HUES64 (cell line): ENCODE measurements around the gene SELL.
"Not testable (repeated sequence)": the region's sequence is repeated elsewhere in the genome, so short reads cannot be mapped to it uniquely, and the experiment has no call there.

Source experiments
- H3K27ac ChIP-seq: 2 replicates; pipeline ENCODE4 v1.7.0; 2013; ENCODE audit warnings: low read depth, low read length, inconsistent platforms
- H3K27me3 ChIP-seq: 2 replicates; pipeline ENCODE4 v1.6.1; 2013; ENCODE audit warnings: mild to moderate bottlenecking, low read length; ENCODE audit not compliant: insufficient read depth
- H3K36me3 ChIP-seq: 2 replicates; pipeline ENCODE4 v1.6.1; 2013; ENCODE audit warnings: mild to moderate bottlenecking, low read length; ENCODE audit not compliant: insufficient read depth
- H3K4me1 ChIP-seq: 2 replicates; pipeline ENCODE4 v1.6.1; 2013; ENCODE audit warnings: mild to moderate bottlenecking, low read length, moderate library complexity; ENCODE audit not compliant: insufficient read depth
- H3K4me3 ChIP-seq: 2 replicates; pipeline ENCODE4 v1.5.1; 2013; ENCODE audit warnings: mild to moderate bottlenecking, low read length, moderate library complexity
- H3K9ac ChIP-seq: 2 replicates; pipeline ENCODE4 v1.6.1; 2013; ENCODE audit warnings: mild to moderate bottlenecking, low read depth, low read length
- H3K9me3 ChIP-seq: 2 replicates; pipeline ENCODE4 v1.6.1; 2013; ENCODE audit warnings: low read depth, low read length; ENCODE audit not compliant: insufficient read depth
- WGBS: fragments of 150-250, 120-280 bp; methylation state at CpG from one replicate; pipeline ENCODE4 v1.1.7; 2013; ENCODE audit warnings: missing lambda C conversion rate; 5-methylcytosine and 5-hydroxymethylcytosine counted together

Gene SELL

GRCh38 chr1:169727307-169727706, 15.9 kb upstream of the SELL start:
- no peaks in the 10 kb centered on the region for H3K36me3 ChIP-seq
- no peaks in the 10 kb centered on the region for H3K9me3 ChIP-seq
- H3K4me3 ChIP-seq, result no peak overlapping the region
- no peak overlapping the region for H3K27ac ChIP-seq
- H3K27me3 ChIP-seq, result no peaks in the 10 kb centered on the region
- H3K9ac ChIP-seq, result no peak overlapping the region
- WGBS, result 96% methylated on average over 6 of the region's 6 CpGs
- no peaks in the 10 kb centered on the region; the same call in 1 of the 2 replicates for H3K4me1 ChIP-seq

- WGBS, result 95% methylated on average over 2 of the region's 3 CpGs
- Histone ChIP-seq H3K27ac (no peak overlapping the region), H3K9ac (no peak overlapping the region), H3K4me1 (no peaks in the 10 kb centered on the region; the same call in 1 of the 2 replicates), H3K36me3 (no peaks in the 10 kb centered on the region), H3K4me3 (no peak overlapping the region), H3K9me3 (no peaks in the 10 kb centered on the region), H3K27me3 (no peaks in the 10 kb centered on the region)
Observed at GRCh38 chr1:169726851-169727250, 15.4 kb upstream of the SELL start.

GRCh38 chr1:169725930-169726329, 14.5 kb upstream of the SELL start:
- Histone ChIP-seq H3K4me3 (no peak overlapping the region), H3K9me3 (no peaks in the 10 kb centered on the region), H3K36me3 (no peaks in the 10 kb centered on the region), H3K4me1 (no peaks in the 10 kb centered on the region; the same call in 1 of the 2 replicates), H3K27ac (no peak overlapping the region), H3K27me3 (no peaks in the 10 kb centered on the region), H3K9ac (no peak overlapping the region)
- WGBS, result 94% methylated on average over 3 of the region's 3 CpGs

- Histone ChIP-seq H3K9ac (no peak overlapping the region), H3K27ac (no peak overlapping the region), H3K36me3 (no peaks in the 10 kb centered on the region), H3K4me1 (no peaks in the 10 kb centered on the region; the same call in 1 of the 2 replicates), H3K9me3 (no peaks in the 10 kb centered on the region), H3K27me3 (no peaks in the 10 kb centered on the region), H3K4me3 (no peak overlapping the region)
- 82% methylated on average over 4 of the region's 4 CpGs for WGBS
Observed at GRCh38 chr1:169724168-169724567, 12.7 kb upstream of the SELL start.

GRCh38 chr1:169723763-169724162, 12.3 kb upstream of the SELL start:
- no peaks in the 10 kb centered on the region; the same call in 1 of the 2 replicates for H3K4me1 ChIP-seq
- no peaks in the 10 kb centered on the region for H3K27me3 ChIP-seq
- H3K36me3 ChIP-seq, result no peaks in the 10 kb centered on the region
- no peaks in the 10 kb centered on the region for H3K9me3 ChIP-seq
- WGBS, result 90% methylated on average over 1 of the region's 2 CpGs
- no peak overlapping the region for H3K27ac ChIP-seq
- no peak overlapping the region for H3K9ac ChIP-seq
- H3K4me3 ChIP-seq, result no peak overlapping the region

- Histone ChIP-seq H3K4me3 (no peak overlapping the region), H3K36me3 (no peaks in the 10 kb centered on the region), H3K9me3 (no peaks in the 10 kb centered on the region), H3K27ac (no peak overlapping the region), H3K9ac (no peak overlapping the region), H3K27me3 (no peaks in the 10 kb centered on the region), H3K4me1 (no peaks in the 10 kb centered on the region; the same call in 1 of the 2 replicates)
Observed at GRCh38 chr1:169722779-169723178, 11.4 kb upstream of the SELL start.

GRCh38 chr1:169715100-169715499, 3.7 kb upstream of the SELL start:
- not testable (repeated sequence) for H3K27ac ChIP-seq, H3K4me1 ChIP-seq, H3K4me3 ChIP-seq, H3K9ac ChIP-seq, H3K9me3 ChIP-seq, H3K27me3 ChIP-seq, H3K36me3 ChIP-seq
- 97% methylated on average over 2 of the region's 2 CpGs for WGBS

GRCh38 chr1:169713090-169713489, 1.7 kb upstream of the SELL start:
- 92% methylated on average over 4 of the region's 5 CpGs for WGBS

GRCh38 chr1:169712309-169712631, 850 bp upstream of the SELL start:
- Histone ChIP-seq H3K36me3 (no peaks in the 10 kb centered on the region), H3K27ac (no peak overlapping the region), H3K9me3 (no peaks in the 10 kb centered on the region), H3K4me1 (no peaks in the 10 kb centered on the region), H3K4me3 (no peak overlapping the region), H3K27me3 (no peaks in the 10 kb centered on the region), H3K9ac (no peak overlapping the region)
- WGBS, result 100% methylated on average over 1 of the region's 2 CpGs

More at GRCh38 chr1:169713090-169713489, 1.7 kb upstream of the SELL start:
- H3K4me1 ChIP-seq, H3K27me3 ChIP-seq, H3K27ac ChIP-seq, H3K9me3 ChIP-seq, H3K36me3 ChIP-seq, H3K4me3 ChIP-seq, H3K9ac ChIP-seq: not testable (repeated sequence)

- Histone ChIP-seq H3K4me3 (no peak overlapping the region), H3K9ac (no peak overlapping the region), H3K27ac (no peak overlapping the region), H3K4me1 (no peaks in the 10 kb centered on the region), H3K36me3 (no peaks in the 10 kb centered on the region), H3K27me3 (no peaks in the 10 kb centered on the region), H3K9me3 (no peaks in the 10 kb centered on the region)
- WGBS, result 90% methylated on average over 3 of the region's 3 CpGs
Observed at GRCh38 chr1:169708647-169709046, 2.8 kb downstream of the SELL start.

GRCh38 chr1:169707912-169708604, 3.4 kb downstream of the SELL start:
- 96% methylated on average over 8 of the region's 9 CpGs for WGBS
- Histone ChIP-seq H3K27ac (no peak overlapping the region), H3K4me3 (no peak overlapping the region), H3K27me3 (no peaks in the 10 kb centered on the region), H3K4me1 (no peaks in the 10 kb centered on the region), H3K9ac (no peak overlapping the region), H3K36me3 (no peaks in the 10 kb centered on the region), H3K9me3 (no peaks in the 10 kb centered on the region)

- no peaks in the 10 kb centered on the region for H3K9me3 ChIP-seq
- H3K9ac ChIP-seq, result no peak overlapping the region
- whole genome bisulfite sequencing, result 100% methylated on average over 1 of the region's 2 CpGs
- no peaks in the 10 kb centered on the region for H3K4me1 ChIP-seq
- no peak overlapping the region for H3K27ac ChIP-seq
- no peaks in the 10 kb centered on the region for H3K36me3 ChIP-seq
- H3K27me3 ChIP-seq, result no peaks in the 10 kb centered on the region
- H3K4me3 ChIP-seq, result no peak overlapping the region
Observed at GRCh38 chr1:169704797-169705196, 6.6 kb downstream of the SELL start.
